Measurements from ENCODE around the gene DCDC1.

DCDC1 gene

GRCh38 chr11:31127290-31127689 lies 242.2 kb downstream of the DCDC1 start:
- no peak for DNase-seq (ENCODE audit: low read depth)
- no peak for TF ChIP-seq CTCF (IDR thresholded peaks at IDR 0.05; ENCODE audit: low read depth, low read length, missing control alignments)
- in situ Hi-C loops (cut with HindIII; ENCODE audit: low sequenced_read_pairs), result no loop called here
- no peak overlapping the region for H3K4me3 ChIP-seq (ENCODE audit: low read depth, low read length)

- in situ Hi-C loops (cut with HindIII; ENCODE audit: low sequenced_read_pairs), result no loop called here
- DNase-seq (ENCODE audit: low read depth), result no peak
- TF ChIP-seq CTCF (IDR thresholded peaks at IDR 0.05; ENCODE audit: low read depth, low read length, missing control alignments), result no peak
- H3K4me3 ChIP-seq (ENCODE audit: low read depth, low read length), result no peak overlapping the region
Measured at GRCh38 chr11:31120428-31120827, 249.1 kb downstream of the DCDC1 start.

GRCh38 chr11:31118566-31118965 lies 251.0 kb downstream of the DCDC1 start:
- no peak overlapping the region for H3K4me3 ChIP-seq (ENCODE audit: low read depth, low read length)
- DNase-seq (ENCODE audit: low read depth), result no peak
- TF ChIP-seq CTCF (IDR thresholded peaks at IDR 0.05; ENCODE audit: low read depth, low read length, missing control alignments), result no peak
- in situ Hi-C loops (cut with HindIII; ENCODE audit: low sequenced_read_pairs), result no loop called here

- no peak for DNase-seq (ENCODE audit: low read depth)
- in situ Hi-C loops (cut with HindIII; ENCODE audit: low sequenced_read_pairs), result no loop called here
- TF ChIP-seq CTCF (IDR thresholded peaks at IDR 0.05; ENCODE audit: low read depth, low read length, missing control alignments), result no peak
- H3K4me3 ChIP-seq (ENCODE audit: low read depth, low read length), result no peak overlapping the region
Measured at GRCh38 chr11:31117038-31117437, 252.5 kb downstream of the DCDC1 start.

- DNase-seq (ENCODE audit: low read depth), result no peak
- in situ Hi-C loops (cut with HindIII; ENCODE audit: low sequenced_read_pairs), result no loop called here
- no peak overlapping the region for H3K4me3 ChIP-seq (ENCODE audit: low read depth, low read length)
- TF ChIP-seq CTCF (IDR thresholded peaks at IDR 0.05; ENCODE audit: low read depth, low read length, missing control alignments), result no peak
Measured at GRCh38 chr11:31114442-31114841, 255.1 kb downstream of the DCDC1 start.

- no peak for DNase-seq (ENCODE audit: low read depth)
- in situ Hi-C loops (cut with HindIII; ENCODE audit: low sequenced_read_pairs), result no loop called here
- no peak overlapping the region for H3K4me3 ChIP-seq (ENCODE audit: low read depth, low read length)
- TF ChIP-seq CTCF (IDR thresholded peaks at IDR 0.05; ENCODE audit: low read depth, low read length, missing control alignments), result no peak
Measured at GRCh38 chr11:31110830-31111229, 258.7 kb downstream of the DCDC1 start.

GRCh38 chr11:31109446-31109845 lies 260.1 kb downstream of the DCDC1 start:
- no peak for TF ChIP-seq CTCF (IDR thresholded peaks at IDR 0.05; ENCODE audit: low read depth, low read length, missing control alignments)
- in situ Hi-C loops (cut with HindIII; ENCODE audit: low sequenced_read_pairs), result no loop called here
- H3K4me3 ChIP-seq (ENCODE audit: low read depth, low read length), result no peak overlapping the region
- DNase-seq (ENCODE audit: low read depth), result no peak

All from astrocyte of the cerebellum (primary cell).